ENCODE measurements around the gene ST8SIA5. TPM values are rescaled to one million over a fixed set of nuclear protein-coding genes. Genes with fewer than 3 reads are reported as not detected.
A peak's percentile ranks its signal among the peaks of the same experiment; 100 is the strongest.

Gene ST8SIA5
- total and polyA plus RNA-seq, 2 donors (not counting 3 experiments of a cell fraction or from before 2014, with no cell fraction given) = 0.25 to 0.62 TPM

GRCh38 chr18:46660957-46661749, 95.7 kb downstream of the ST8SIA5 start:
- no peaks in the 10 kb centered on the region for H3K9me1 ChIP-seq (replicated peaks; ENCODE audit: control insufficient read depth, extremely low read depth, insufficient read depth, low read length)
- peaks cover 0 to 3% of the 10 kb centered on the region in 2 experiments for H3K27me3 ChIP-seq (ENCODE audit: control insufficient read depth in 2 of 2, insufficient read depth in 2 of 2, low read length in 2 of 2)
- no peak overlapping the region for H3K27ac ChIP-seq (ENCODE audit: insufficient read depth, low read depth, low read length)
- H3K9me3 ChIP-seq (replicated peaks; ENCODE audit: control insufficient read depth, insufficient read depth, low read length) = no peaks in the 10 kb centered on the region
- dilution Hi-C loops (cut with MboI; ENCODE audit: extremely low pct_ligation_motif_present, low sequenced_read_pairs) = no loop called here
- H3K4me1 ChIP-seq (ENCODE audit: control insufficient read depth, extremely low read depth, insufficient read depth, low read length) = no peaks in the 10 kb centered on the region
- no peak overlapping the region for H3K4me3 ChIP-seq (replicated peaks in 1 of 3; ENCODE audit: insufficient read depth in 1 of 3, low read depth in 1 of 3, low read length in 3 of 3)
- H3K79me2 ChIP-seq (ENCODE audit: control insufficient read depth, insufficient read depth, low read length) = no peaks in the 10 kb centered on the region
- H4K20me1 ChIP-seq (replicated peaks; ENCODE audit: control insufficient read depth, extremely low read depth, insufficient read depth, low read length) = no peaks in the 10 kb centered on the region
- no peak overlapping the region for H3K4me2 ChIP-seq (ENCODE audit: insufficient read depth, low read length)
- no peak overlapping the region for H2AFZ ChIP-seq (ENCODE audit: low read depth, low read length)
- intact Hi-C loops (cut with micrococcal nuclease) = no loop called here
- TF ChIP-seq MAX (IDR thresholded peaks at IDR 0.05; ENCODE audit: insufficient read depth, insufficient read length) = peak; percentile 27
- TF ChIP-seq MYC (IDR thresholded peaks at IDR 0.05; ENCODE audit: low read depth, low read length) = no peak
- H3K9ac ChIP-seq (replicated peaks; ENCODE audit: extremely low read depth, insufficient read depth, low read length) = no peak overlapping the region
- peak; percentile 19 for DNase-seq (ENCODE audit: low read depth, low spot score)
- H3K36me3 ChIP-seq (ENCODE audit: control insufficient read depth in 2 of 2, extremely low read depth in 1 of 2, insufficient read depth in 2 of 2, low read length in 2 of 2) = no peaks in the 10 kb centered on the region
- no peak for FAIRE-seq
- POLR2A ChIA-PET = no interaction called here
- CTCF ChIA-PET = interaction anchor here (0.7 to 6.9 kb wide), 5 partner anchors 380 to 781 kb away, joined by 3 to 212 read pairs (median 9); a partner anchor contains a TSS
- no TSS peak for BruUV-seq (replicated peaks)

GRCh38 chr18:46659484-46659883, 97.4 kb downstream of the ST8SIA5 start:
- H3K36me3 ChIP-seq (ENCODE audit: control insufficient read depth in 2 of 2, extremely low read depth in 1 of 2, insufficient read depth in 2 of 2, low read length in 2 of 2) = no peaks in the 10 kb centered on the region
- ChIA-PET POLR2A (no interaction called here), CTCF (interaction anchor here (3.3 to 6.9 kb wide), 2 partner anchors 486 to 512 kb away, joined by 199 to 212 read pairs; a partner anchor contains a TSS)
- H3K9me3 ChIP-seq (replicated peaks; ENCODE audit: control insufficient read depth, insufficient read depth, low read length) = no peaks in the 10 kb centered on the region
- dilution Hi-C loops (cut with MboI; ENCODE audit: extremely low pct_ligation_motif_present, low sequenced_read_pairs) = no loop called here
- FAIRE-seq (no peak), DNase-seq (ENCODE audit: low read depth, low spot score) (no peak)
- no peaks in the 10 kb centered on the region for H3K4me1 ChIP-seq (ENCODE audit: control insufficient read depth, extremely low read depth, insufficient read depth, low read length)
- no peaks in the 10 kb centered on the region for H4K20me1 ChIP-seq (replicated peaks; ENCODE audit: control insufficient read depth, extremely low read depth, insufficient read depth, low read length)
- no peak overlapping the region for H3K4me2 ChIP-seq (ENCODE audit: insufficient read depth, low read length)
- intact Hi-C loops (cut with micrococcal nuclease) = loop anchor here (5.0 to 10.0 kb wide), 2 partner anchors 252 to 255 kb away; partner anchors contain the start of genes KATNAL2 and PIAS2
- H3K27ac ChIP-seq (ENCODE audit: insufficient read depth, low read depth, low read length) = no peak overlapping the region
- TF ChIP-seq MYC (IDR thresholded peaks at IDR 0.05; ENCODE audit: low read depth, low read length) (no peak), FOS (IDR thresholded peaks at IDR 0.05; ENCODE audit: borderline replicate concordance, insufficient read depth, low read length) (no peak), EZH2 (IDR thresholded peaks at IDR 0.05; ENCODE audit: borderline replicate concordance, low read depth, low read length, severe bottlenecking) (no peak), POLR2A (IDR thresholded peaks at IDR 0.05; ENCODE audit: low read depth, low read length) (no peak), MAX (IDR thresholded peaks at IDR 0.05; ENCODE audit: insufficient read depth, insufficient read length) (no peak), JUN (IDR thresholded peaks at IDR 0.05; ENCODE audit: borderline replicate concordance, insufficient read depth, insufficient read length, low read depth) (no peak), POLR2AphosphoS5 (IDR thresholded peaks at IDR 0.05; ENCODE audit: insufficient read depth, low read depth, low read length) (no peak), GATA2 (IDR thresholded peaks at IDR 0.05; ENCODE audit: insufficient read depth, insufficient read length, low read depth, low read length) (no peak), CTCF (IDR thresholded peaks at IDR 0.05; ENCODE audit: extremely low read depth in 1 of 2, insufficient read depth in 1 of 2, low read depth in 1 of 2, low read length in 2 of 2) (no peak)
- H3K27me3 ChIP-seq (ENCODE audit: control insufficient read depth in 2 of 2, insufficient read depth in 2 of 2, low read length in 2 of 2) = peaks cover 0 to 5% of the 10 kb centered on the region in 2 experiments
- BruUV-seq (replicated peaks) = no TSS peak
- H3K9ac ChIP-seq (replicated peaks; ENCODE audit: extremely low read depth, insufficient read depth, low read length) = no peak overlapping the region
- H2AFZ ChIP-seq (ENCODE audit: low read depth, low read length) = no peak overlapping the region
- no peaks in the 10 kb centered on the region for H3K9me1 ChIP-seq (replicated peaks; ENCODE audit: control insufficient read depth, extremely low read depth, insufficient read depth, low read length)
- no peak overlapping the region for H3K4me3 ChIP-seq (replicated peaks in 1 of 3; ENCODE audit: insufficient read depth in 1 of 3, low read depth in 1 of 3, low read length in 3 of 3)
- H3K79me2 ChIP-seq (ENCODE audit: control insufficient read depth, insufficient read depth, low read length) = no peaks in the 10 kb centered on the region

Data from endothelial cell of umbilical vein (primary cell).